ENCODE measurements around the gene EIF4A3. TPM values are rescaled to one million over a fixed set of nuclear protein-coding genes. Genes with fewer than 3 reads are reported as not detected.

Gene EIF4A3
- total RNA-seq, 1 experiment from 2014 or later, result 155 TPM

DNA sequence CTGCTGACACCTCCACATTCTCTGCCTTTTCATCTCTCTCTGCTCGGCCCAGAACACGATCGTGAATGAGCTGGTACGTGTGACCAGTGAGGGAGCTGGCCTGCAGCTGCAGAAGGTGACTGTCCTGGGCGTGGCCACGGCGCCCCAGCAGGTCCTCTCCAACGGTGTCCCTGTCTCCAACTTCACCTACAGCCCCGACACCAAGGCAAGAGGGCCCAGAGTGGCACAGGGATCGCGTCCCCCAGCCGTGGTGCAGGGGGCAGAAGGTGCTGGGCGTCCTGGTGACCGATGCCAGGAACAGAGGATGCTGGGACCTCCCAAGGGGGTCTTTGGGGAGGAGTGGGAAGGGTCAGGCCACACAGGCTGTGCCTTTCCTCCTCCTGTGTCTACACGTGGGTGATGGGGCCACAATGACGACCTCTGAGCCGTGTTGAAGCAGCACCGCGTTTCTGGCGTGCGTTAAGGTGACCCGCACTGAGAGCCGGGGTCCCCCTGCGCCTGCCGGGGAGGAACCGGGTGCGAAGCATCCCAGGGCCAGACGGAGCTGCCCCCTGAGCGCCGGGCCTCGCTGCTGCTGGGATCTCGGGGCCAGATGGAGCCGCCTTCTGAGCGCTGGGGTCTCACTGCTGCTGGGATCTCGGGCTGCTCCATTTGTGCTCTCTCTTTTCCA is 28.2 kb downstream of the EIF4A3 start:
- H3K4me1 ChIP-seq (ENCODE audit: insufficient read depth, low read length, poor library complexity, severe bottlenecking), result no peaks in the 10 kb centered on the region
- no peaks in the 10 kb centered on the region for H3K27me3 ChIP-seq (replicated peaks; ENCODE audit: insufficient read depth, low read depth, low read length, poor library complexity)
- no peak for DNase-seq (ENCODE audit: low spot score)
- H3K36me3 ChIP-seq (ENCODE audit: insufficient read depth, low read length, poor library complexity, severe bottlenecking), result no peaks in the 10 kb centered on the region
- ChIA-PET POLR2A (ENCODE audit: low non-redundant PET) (interaction anchor here (0.6 kb wide), 1 partner anchor 377 kb away, joined by 4 read pairs; no protein-coding TSS in a partner anchor), CTCF (interaction anchor here (1.4 kb wide), 1 partner anchor 17 kb away, joined by 4 read pairs; the partner anchor contains the start of gene GAA)
- H3K9me3 ChIP-seq (ENCODE audit: low read depth, low read length, poor library complexity, severe bottlenecking), result no peaks in the 10 kb centered on the region
- no peak overlapping the region for H3K4me3 ChIP-seq (ENCODE audit: low read depth, low read length, poor library complexity, severe bottlenecking)
- no TSS peak for BruUV-seq (replicated peaks)
- no peak overlapping the region for H3K27ac ChIP-seq (ENCODE audit: low read depth, low read length, poor library complexity, severe bottlenecking)
- intact Hi-C loops (cut with micrococcal nuclease; ENCODE audit: unreplicated experiment), result no loop called here
- TF ChIP-seq, protein P1, sequence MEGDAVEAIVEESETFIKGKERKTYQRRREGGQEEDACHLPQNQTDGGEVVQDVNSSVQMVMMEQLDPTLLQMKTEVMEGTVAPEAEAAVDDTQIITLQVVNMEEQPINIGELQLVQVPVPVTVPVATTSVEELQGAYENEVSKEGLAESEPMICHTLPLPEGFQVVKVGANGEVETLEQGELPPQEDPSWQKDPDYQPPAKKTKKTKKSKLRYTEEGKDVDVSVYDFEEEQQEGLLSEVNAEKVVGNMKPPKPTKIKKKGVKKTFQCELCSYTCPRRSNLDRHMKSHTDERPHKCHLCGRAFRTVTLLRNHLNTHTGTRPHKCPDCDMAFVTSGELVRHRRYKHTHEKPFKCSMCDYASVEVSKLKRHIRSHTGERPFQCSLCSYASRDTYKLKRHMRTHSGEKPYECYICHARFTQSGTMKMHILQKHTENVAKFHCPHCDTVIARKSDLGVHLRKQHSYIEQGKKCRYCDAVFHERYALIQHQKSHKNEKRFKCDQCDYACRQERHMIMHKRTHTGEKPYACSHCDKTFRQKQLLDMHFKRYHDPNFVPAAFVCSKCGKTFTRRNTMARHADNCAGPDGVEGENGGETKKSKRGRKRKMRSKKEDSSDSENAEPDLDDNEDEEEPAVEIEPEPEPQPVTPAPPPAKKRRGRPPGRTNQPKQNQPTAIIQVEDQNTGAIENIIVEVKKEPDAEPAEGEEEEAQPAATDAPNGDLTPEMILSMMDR (conservative IDR thresholded peaks at IDR 0.05; ENCODE audit: low read depth, low read length), result no peak
- TF ChIP-seq EZH2 (IDR thresholded peaks at IDR 0.05; ENCODE audit: borderline replicate concordance, low read depth, low read length, poor library complexity, severe bottlenecking), result no peak

DNA sequence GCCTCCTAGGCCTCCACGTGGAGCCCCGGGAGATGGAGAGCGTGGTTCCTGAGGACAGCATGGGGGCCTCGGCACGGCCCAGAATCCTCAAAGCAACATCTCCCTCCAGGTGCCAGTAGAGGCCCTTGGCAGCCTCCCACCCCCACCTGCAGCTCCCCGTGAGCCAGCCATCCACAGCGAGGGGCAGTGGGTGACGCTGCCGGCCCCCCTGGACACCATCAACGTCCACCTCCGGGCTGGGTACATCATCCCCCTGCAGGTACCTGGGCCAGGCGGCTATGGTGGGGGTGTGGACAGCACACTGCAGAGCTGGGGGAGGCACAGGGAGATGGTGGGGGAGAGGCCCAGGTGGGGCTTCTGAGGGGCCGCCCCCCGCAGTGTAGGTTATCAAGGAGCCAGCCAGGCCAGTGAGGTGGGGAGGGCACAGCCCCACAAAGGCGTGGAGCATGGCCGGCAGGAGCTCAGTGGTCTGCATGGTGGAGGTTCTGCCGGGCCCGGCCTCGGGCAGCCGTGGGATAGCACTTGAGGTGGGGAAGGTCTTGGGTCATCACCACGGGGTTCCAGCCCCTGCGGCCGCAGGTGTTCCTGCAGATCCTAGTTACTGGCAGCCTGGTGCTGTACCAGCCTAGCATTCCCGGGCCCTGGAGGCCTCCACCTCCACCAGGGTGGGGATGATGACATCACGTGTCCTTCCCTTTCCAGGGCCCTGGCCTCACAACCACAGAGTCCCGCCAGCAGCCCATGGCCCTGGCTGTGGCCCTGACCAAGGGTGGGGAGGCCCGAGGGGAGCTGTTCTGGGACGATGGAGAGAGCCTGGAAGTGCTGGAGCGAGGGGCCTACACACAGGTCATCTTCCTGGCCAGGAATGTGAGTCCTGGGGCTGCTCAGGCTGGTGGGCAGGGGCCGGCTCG is 29.2 kb downstream of the EIF4A3 start:
- no peaks in the 10 kb centered on the region for H3K27me3 ChIP-seq (replicated peaks; ENCODE audit: insufficient read depth, low read depth, low read length, poor library complexity)
- CTCF ChIA-PET, result no interaction called here
- DNase-seq (ENCODE audit: low spot score), result no peak
- TF ChIP-seq, protein P1 (conservative IDR thresholded peaks at IDR 0.05; ENCODE audit: low read depth, low read length), result no peak
- TF ChIP-seq EZH2 (IDR thresholded peaks at IDR 0.05; ENCODE audit: borderline replicate concordance, low read depth, low read length, poor library complexity, severe bottlenecking), result no peak
- no peaks in the 10 kb centered on the region for H3K4me1 ChIP-seq (ENCODE audit: insufficient read depth, low read length, poor library complexity, severe bottlenecking)
- intact Hi-C loops (cut with micrococcal nuclease; ENCODE audit: unreplicated experiment), result no loop called here
- BruUV-seq (replicated peaks), result no TSS peak
- H3K9me3 ChIP-seq (ENCODE audit: low read depth, low read length, poor library complexity, severe bottlenecking), result no peaks in the 10 kb centered on the region
- no peak overlapping the region for H3K27ac ChIP-seq (ENCODE audit: low read depth, low read length, poor library complexity, severe bottlenecking)
- H3K4me3 ChIP-seq (ENCODE audit: low read depth, low read length, poor library complexity, severe bottlenecking), result no peak overlapping the region
- H3K36me3 ChIP-seq (ENCODE audit: insufficient read depth, low read length, poor library complexity, severe bottlenecking), result no peaks in the 10 kb centered on the region
- POLR2A ChIA-PET (ENCODE audit: low non-redundant PET), result interaction anchor here (0.7 kb wide), 1 partner anchor 573 kb away, joined by 3 read pairs; no protein-coding TSS in a partner anchor

GRCh38 chr17:80116921-80117380 is 30.0 kb downstream of the EIF4A3 start:
- Histone ChIP-seq H3K27ac (ENCODE audit: low read depth, low read length, poor library complexity, severe bottlenecking) (no peak overlapping the region), H3K36me3 (ENCODE audit: insufficient read depth, low read length, poor library complexity, severe bottlenecking) (no peaks in the 10 kb centered on the region), H3K4me3 (ENCODE audit: low read depth, low read length, poor library complexity, severe bottlenecking) (no peak overlapping the region), H3K4me1 (ENCODE audit: insufficient read depth, low read length, poor library complexity, severe bottlenecking) (no peaks in the 10 kb centered on the region), H3K27me3 (replicated peaks; ENCODE audit: insufficient read depth, low read depth, low read length, poor library complexity) (no peaks in the 10 kb centered on the region), H3K9me3 (ENCODE audit: low read depth, low read length, poor library complexity, severe bottlenecking) (no peaks in the 10 kb centered on the region)
- intact Hi-C loops (cut with micrococcal nuclease; ENCODE audit: unreplicated experiment), result no loop called here
- DNase-seq (ENCODE audit: low spot score), result no peak
- BruUV-seq (replicated peaks), result no TSS peak
- ChIA-PET CTCF (no interaction called here), POLR2A (ENCODE audit: low non-redundant PET) (no interaction called here)
- TF ChIP-seq, protein P1 (conservative IDR thresholded peaks at IDR 0.05; ENCODE audit: low read depth, low read length), result no peak
- TF ChIP-seq EZH2 (IDR thresholded peaks at IDR 0.05; ENCODE audit: borderline replicate concordance, low read depth, low read length, poor library complexity, severe bottlenecking), result no peak
